HG03469 (cell line): ENCODE measurements around the gene CNMD.
"Not testable (repeated sequence)": the region's sequence is repeated elsewhere in the genome, so short reads cannot be mapped to it uniquely, and the experiment has no call there.

Experiments
- ATAC-seq: cut with Tn5 transposase; IDR thresholded peaks from one replicate; pipeline ENCODE4 v1.9.1; 2021; ENCODE audit warnings: mild to moderate bottlenecking, moderate library complexity, moderate number of reproducible peaks; ENCODE audit not compliant: unreplicated experiment

Gene CNMD

GRCh38 chr13:52746141-52746540, 6.5 kb upstream of the CNMD start:
- ATAC-seq: no peak

- ATAC-seq: no peak
Observed at GRCh38 chr13:52744842-52745375, 5.3 kb upstream of the CNMD start.

DNA sequence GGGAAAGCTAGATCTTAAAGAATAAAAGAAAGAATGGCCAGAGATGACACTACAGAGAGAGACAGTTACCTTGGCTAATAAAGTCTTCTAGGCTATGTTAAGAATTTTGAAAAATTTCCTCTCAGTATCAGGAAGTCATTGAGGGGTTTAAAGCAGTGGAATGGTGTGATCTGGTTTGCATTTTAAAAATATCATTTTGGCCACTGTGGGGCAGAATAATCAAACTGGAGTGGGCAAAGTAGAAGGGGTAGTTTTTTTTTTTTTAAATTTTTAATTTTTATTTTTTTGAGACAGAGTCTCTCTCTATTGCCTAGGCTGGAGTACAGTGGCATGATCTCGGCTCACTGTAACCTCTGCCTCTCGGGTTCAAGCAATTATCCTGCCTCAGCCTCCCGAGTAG, 4.4 kb upstream of the CNMD start:
- no peak for ATAC-seq

GRCh38 chr13:52743569-52743968, 3.9 kb upstream of the CNMD start:
- ATAC-seq: no peak

GRCh38 chr13:52738719-52739467, 727 bp downstream of the CNMD start:
- ATAC-seq: no peak

DNA sequence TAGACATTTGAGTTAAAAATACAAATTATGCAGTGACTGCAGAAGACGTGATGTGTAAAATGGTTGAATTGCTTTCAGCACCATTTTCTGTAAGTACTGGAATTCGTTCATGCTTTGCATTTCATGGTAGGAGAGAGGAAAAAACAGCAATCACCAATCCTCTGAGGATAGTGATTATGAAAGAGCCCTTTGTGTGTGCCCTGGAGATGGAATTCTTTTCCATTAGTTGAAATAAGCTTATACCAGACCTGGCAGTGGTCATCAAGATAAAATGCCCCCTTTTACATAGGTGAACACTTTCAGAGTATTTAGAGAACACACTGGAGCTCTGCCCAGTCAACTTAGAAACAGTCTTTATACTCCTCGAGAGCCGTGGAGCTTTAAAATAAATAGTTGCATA, 1.7 kb downstream of the CNMD start:
- no peak for ATAC-seq

- ATAC-seq: no peak
Observed at GRCh38 chr13:52737451-52737850, 2.2 kb downstream of the CNMD start.

- no peak for ATAC-seq
Observed at GRCh38 chr13:52736891-52737290, 2.7 kb downstream of the CNMD start.

GRCh38 chr13:52734075-52734623, 5.5 kb downstream of the CNMD start:
- no peak for ATAC-seq

GRCh38 chr13:52726258-52726657, 13.4 kb downstream of the CNMD start:
- ATAC-seq: no peak

- ATAC-seq: no peak
Observed at GRCh38 chr13:52725302-52725701, 14.3 kb downstream of the CNMD start.

DNA sequence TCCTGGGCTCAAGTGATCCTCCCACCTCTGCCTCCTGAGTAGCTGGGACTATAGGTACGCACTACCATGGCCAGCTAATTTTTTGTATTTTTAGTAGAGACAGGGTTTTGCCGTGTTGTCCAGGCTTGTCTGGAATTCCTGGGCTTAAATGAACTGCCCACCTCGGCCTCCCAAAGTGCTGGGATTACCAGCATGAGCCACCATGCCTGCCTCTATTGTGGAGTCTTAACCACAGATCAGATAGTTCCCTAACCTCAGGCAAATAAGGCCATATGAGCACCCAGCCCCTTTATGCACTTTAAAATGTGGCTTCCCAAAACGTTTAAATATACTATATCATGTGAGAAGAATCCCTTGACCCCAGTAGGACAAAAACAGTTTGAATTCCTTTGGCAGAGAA, 16.4 kb downstream of the CNMD start:
- no peak for ATAC-seq

DNA sequence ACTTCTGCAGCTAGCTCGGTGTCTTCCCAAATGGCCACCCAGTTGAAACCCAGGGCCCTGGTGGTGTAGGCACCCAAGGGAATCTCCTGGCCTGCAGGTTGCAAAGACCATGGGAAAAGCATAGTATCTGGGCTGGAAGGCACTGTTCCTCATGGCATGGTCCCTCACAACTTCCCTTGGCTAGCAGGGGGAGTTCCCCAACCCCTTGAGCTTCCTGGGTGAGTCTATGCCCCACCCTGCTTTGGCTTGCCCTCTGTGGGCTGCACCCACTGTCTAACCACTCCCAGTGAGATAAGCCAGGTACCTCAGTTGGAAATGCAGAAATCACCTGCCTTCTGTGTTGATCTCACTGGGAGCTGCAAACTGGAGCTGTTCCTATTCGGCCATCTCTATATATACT, 18.3 kb downstream of the CNMD start:
- ATAC-seq: not testable (repeated sequence)

DNA sequence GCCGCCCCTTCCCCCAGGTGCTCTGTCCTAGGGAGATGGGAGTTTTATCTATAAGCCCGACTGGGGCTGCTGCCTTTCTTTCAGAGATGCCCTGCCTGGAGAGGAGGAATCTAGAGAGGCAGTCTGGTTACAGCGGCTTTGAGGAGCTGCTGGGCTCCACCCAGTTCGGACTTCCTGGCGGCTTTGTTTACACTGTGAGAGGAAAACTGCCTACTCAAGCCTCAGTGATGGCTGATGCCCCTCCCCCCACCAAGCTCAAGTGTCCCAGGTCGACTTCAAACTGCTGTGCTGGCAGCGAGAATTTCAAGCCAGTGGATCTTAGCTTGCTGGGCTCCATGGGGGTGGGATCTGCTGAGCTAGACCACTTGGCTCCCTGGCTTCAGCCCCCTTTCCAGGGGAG, 18.7 kb downstream of the CNMD start:
- ATAC-seq: not testable (repeated sequence)

DNA sequence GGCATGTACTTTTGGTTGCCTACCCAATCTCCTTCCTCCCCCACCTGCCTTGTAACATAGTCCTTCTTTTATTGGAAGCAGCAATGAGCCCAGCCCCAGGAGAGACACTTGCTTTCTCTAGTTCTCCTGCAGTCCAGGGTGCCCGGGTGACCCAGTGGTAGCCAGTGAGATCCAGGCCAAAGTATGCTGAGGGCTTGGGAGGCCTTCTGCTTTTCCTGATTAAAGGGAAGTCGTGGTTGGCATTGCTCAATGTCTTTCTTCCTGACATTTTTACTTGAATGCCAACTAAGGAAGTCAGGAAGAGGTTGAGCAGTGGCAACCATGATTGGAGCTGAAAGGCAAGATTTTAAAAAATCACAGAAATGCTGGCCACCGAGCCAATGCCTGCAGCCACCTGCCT, 25.7 kb downstream of the CNMD start:
- no peak for ATAC-seq

GRCh38 chr13:52712385-52712784, 27.2 kb downstream of the CNMD start:
- no peak for ATAC-seq

DNA sequence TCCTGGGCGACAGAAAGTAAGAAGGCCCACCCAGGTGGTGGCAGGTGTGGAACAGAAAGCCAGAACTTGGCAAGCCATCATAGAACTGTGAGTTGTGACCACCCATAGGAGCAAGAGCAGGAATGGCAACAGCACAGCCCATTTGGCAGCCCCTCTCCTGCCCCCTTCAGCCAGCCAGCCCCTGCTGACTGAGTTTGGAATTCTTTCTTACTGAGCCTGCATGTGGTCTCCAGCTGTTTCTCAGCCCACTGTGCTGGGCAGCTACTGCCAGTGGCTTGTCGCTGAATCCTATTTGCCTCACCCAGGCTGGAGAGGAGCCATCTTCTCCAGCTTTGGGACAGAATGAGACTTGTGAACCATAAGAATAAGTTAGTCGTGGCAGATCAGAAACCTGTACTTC, 28.3 kb downstream of the CNMD start:
- ATAC-seq: no peak

GRCh38 chr13:52708266-52708665, 31.4 kb downstream of the CNMD start:
- not testable (repeated sequence) for ATAC-seq

DNA sequence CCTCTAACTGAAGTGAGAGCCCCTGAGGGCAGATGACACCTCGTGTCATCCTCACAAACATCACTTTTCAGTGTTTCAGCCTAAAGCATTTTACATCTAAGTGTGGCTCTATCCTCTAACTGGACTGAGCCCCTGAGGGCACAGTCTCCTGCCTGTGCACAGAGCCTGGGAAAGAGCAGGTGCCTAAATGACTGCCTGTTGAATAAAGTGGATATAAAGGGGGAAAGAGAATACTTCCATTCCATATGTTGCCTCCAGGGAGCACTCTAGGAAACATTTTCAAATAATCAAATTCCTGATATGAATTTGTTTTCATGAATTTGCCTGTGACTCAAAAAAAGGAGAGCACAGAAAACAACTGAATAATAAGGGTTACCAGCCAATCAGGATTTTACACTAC, 32.2 kb downstream of the CNMD start:
- ATAC-seq: no peak

DNA sequence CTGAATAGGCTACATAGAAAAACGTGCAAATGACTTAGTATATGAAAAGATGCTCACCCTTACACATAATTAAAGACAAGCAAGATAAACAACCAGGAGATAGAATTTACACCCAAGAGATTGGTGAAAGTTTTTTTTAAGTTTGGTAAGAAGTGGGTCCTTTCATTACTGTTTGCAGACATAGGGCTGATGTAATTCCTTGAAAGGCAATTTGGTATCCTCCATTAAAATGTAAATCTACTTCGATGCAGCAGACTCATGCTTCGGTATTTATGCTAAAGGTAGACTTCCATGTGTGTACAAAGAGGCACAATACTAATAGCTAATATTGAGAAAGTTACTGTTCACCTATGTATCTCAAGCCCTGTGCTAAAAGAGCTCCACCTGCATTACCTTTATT, 33.5 kb downstream of the CNMD start:
- no peak for ATAC-seq

DNA sequence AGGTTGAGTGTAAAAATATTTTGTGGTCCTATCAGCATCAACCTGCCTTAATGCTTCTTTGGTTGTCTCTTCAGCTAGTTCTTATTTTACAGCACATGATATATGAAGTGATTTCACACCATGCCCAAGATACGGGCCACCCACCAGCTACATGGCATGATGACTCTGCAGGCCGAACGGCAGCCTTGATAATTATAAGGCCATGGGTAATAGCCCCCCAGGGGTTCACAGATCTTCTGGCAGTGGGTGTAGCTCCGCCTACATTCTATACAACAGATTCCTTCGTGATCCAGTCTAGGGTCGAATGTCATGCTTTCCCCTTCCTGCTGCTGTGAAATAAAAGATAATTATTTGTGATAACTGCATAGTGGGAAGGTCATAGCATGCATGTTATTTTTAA, 36.1 kb downstream of the CNMD start:
- no peak for ATAC-seq

- no peak for ATAC-seq
Observed at GRCh38 chr13:52701728-52702465, 37.7 kb downstream of the CNMD start.
